NB4 (cell line): ENCODE data around the gene GNG2.

Source experiments
- MYC ChIP-seq: IDR thresholded peaks from 2 replicates; pipeline ENCODE4 v1.6.1; 2011; ENCODE audit warnings: low read depth, low read length
- POLR2A ChIP-seq: IDR thresholded peaks from 2 replicates; pipeline ENCODE4 v1.6.1; 2011; ENCODE audit warnings: mild to moderate bottlenecking; ENCODE audit not compliant: insufficient read length; ENCODE audit errors: extremely low read depth
- TF ChIP-seq, protein P1 (sequence below): IDR thresholded peaks from one replicate; pipeline ENCODE4 v1.5.1; 2012; ENCODE audit warnings: low read depth, low read length
- TF ChIP-seq, protein P2 (sequence below): IDR thresholded peaks from 2 replicates; pipeline ENCODE4 v1.6.1; 2011; ENCODE audit warnings: low read depth, low read length

DNA sequence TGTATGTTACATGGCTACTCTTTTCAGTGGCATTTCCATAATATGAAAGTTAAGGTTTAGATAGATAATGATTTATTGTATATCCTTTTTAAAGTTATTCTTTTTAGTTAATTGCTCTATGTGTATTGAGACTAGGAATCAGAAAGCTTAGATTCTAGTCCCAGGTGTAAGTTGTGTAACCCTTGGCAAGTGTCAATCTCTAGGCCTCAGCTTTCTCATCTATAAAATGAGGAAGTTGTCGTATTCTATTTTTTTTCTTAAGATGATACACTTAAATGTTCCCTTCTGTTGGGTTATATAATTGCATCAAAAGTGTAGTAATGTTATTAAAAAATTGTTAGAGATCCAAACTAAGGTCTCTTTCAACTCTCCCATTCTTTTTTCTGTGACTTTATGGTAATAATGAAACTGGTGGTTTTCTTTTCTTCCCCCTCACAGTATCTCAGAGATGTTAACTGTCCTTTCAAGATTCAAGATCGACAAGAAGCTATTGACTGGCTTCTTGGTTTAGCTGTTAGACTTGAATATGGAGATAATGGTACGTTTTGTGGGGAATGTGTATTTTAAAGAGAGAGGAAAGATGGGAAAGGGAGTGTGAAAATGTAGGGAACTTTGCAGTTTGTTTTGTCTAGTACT is 133.0 kb downstream of the GNG2 start:
- TF ChIP-seq, protein P1, sequence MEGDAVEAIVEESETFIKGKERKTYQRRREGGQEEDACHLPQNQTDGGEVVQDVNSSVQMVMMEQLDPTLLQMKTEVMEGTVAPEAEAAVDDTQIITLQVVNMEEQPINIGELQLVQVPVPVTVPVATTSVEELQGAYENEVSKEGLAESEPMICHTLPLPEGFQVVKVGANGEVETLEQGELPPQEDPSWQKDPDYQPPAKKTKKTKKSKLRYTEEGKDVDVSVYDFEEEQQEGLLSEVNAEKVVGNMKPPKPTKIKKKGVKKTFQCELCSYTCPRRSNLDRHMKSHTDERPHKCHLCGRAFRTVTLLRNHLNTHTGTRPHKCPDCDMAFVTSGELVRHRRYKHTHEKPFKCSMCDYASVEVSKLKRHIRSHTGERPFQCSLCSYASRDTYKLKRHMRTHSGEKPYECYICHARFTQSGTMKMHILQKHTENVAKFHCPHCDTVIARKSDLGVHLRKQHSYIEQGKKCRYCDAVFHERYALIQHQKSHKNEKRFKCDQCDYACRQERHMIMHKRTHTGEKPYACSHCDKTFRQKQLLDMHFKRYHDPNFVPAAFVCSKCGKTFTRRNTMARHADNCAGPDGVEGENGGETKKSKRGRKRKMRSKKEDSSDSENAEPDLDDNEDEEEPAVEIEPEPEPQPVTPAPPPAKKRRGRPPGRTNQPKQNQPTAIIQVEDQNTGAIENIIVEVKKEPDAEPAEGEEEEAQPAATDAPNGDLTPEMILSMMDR: no peak
- TF ChIP-seq MYC (no peak), POLR2A (no peak)
- TF ChIP-seq, protein P2, sequence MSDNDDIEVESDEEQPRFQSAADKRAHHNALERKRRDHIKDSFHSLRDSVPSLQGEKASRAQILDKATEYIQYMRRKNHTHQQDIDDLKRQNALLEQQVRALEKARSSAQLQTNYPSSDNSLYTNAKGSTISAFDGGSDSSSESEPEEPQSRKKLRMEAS: no peak
